GM12878 (cell line): Measurements from ENCODE around the gene ADAMTS2. TPM values are rescaled to one million over a fixed set of nuclear protein-coding genes. Genes with fewer than 3 reads are reported as not detected.

Experiments used
- ATAC-seq: fragments of 200-7000 bp; cut with Tn5 transposase; 3 replicates; pipeline ENCODE4 v1.9.1; 2020; ENCODE audit warnings: mild to moderate bottlenecking, moderate library complexity
- BruUV-seq: library from RNA; stranded (reverse); fragments of 400-500 nt; replicated peaks from 2 replicates; lab custom pipeline; 2021; lab: Mats Ljungman, UMichigan
- CTCF ChIA-PET: fragments of 300-600 bp; sonication (Branson Sonifier 250); formaldehyde crosslinking; extraction: SDS; loops from one replicate; lab custom pipeline; 2021; ENCODE audit warnings: inconsistent platforms; lab: Yijun Ruan, JAX
- POLR2A ChIA-PET: fragments of 350-600 bp; formaldehyde crosslinking; extraction: SDS; loops from one replicate; lab custom pipeline; 2021; ENCODE audit warnings: inconsistent platforms; lab: Charles Lee
- RAD21 ChIA-PET: fragments of 300-600 bp; sonication (Branson Sonifier 250); formaldehyde crosslinking; loops from one replicate; lab custom pipeline; 2023; ENCODE audit warnings: antibody characterized with exemption; ENCODE audit not compliant: unreplicated experiment; lab: Charles Lee
- SMC1A ChIA-PET: fragments of 300-600 bp; sonication (Branson Sonifier 250); formaldehyde crosslinking; loops from one replicate; lab custom pipeline; 2023; ENCODE audit not compliant: unreplicated experiment, uncharacterized antibody; lab: Charles Lee
- DNase-seq: peaks from one replicate; pipeline ENCODE4 v3.0.0-alpha.2; 2011; ENCODE audit warnings: low read depth, low spot score
- FAIRE-seq: peaks from 3 replicates; lab custom pipeline; 2011; peaks lifted over from hg19 to GRCh38; lab: Jason Lieb, UNC
- H2AFZ ChIP-seq: 2 replicates; pipeline ENCODE4 v1.6.0; 2011; ENCODE audit warnings: low read depth, low read length, control low read depth; ENCODE audit not compliant: control insufficient read depth
- H3K27ac ChIP-seq: 2 replicates; pipeline ENCODE4 v1.5.1; 2011; ENCODE audit warnings: control low read depth; ENCODE audit not compliant: control insufficient read depth, insufficient read depth
- H3K27me3 ChIP-seq, 2 experiments: replicated peaks in 1 of 2; 2 replicates each; pipeline versions ENCODE4 v1.6.0 to v1.6.1; 2011; ENCODE audit warnings: low read length in 1 of 2; ENCODE audit not compliant: control insufficient read depth in 2 of 2, insufficient read depth in 2 of 2
- H3K36me3 ChIP-seq, 2 experiments: 2 replicates each; pipeline ENCODE4 v1.5.1; 2011; ENCODE audit warnings: low read length in 1 of 2; ENCODE audit not compliant: control insufficient read depth in 2 of 2, insufficient read depth in 2 of 2
- H3K4me1 ChIP-seq: 2 replicates; pipeline ENCODE4 v1.6.1; 2011; ENCODE audit warnings: mild to moderate bottlenecking, low read length, moderate library complexity, mixed read lengths; ENCODE audit not compliant: control insufficient read depth, insufficient read depth
- H3K4me2 ChIP-seq: 2 replicates; pipeline ENCODE4 v1.6.0; 2011; ENCODE audit warnings: control low read depth; ENCODE audit not compliant: control insufficient read depth, insufficient read depth
- H3K4me3 ChIP-seq: fragments of 200-600 bp; sonication (generic); 2 replicates; pipeline ENCODE4 v1.5.1; 2016
- H3K79me2 ChIP-seq: 2 replicates; pipeline ENCODE4 v1.6.0; 2011; ENCODE audit warnings: low read length; ENCODE audit not compliant: control insufficient read depth, insufficient read depth
- H3K9ac ChIP-seq: 2 replicates; pipeline ENCODE4 v1.8.0; 2011; ENCODE audit warnings: low read length, control low read depth, mixed read lengths; ENCODE audit not compliant: control insufficient read depth, insufficient read depth
- H3K9me3 ChIP-seq: replicated peaks from 3 replicates; pipeline ENCODE4 v1.5.1; 2011; ENCODE audit warnings: mild to moderate bottlenecking, low read length; ENCODE audit not compliant: control insufficient read depth, insufficient read depth
- H4K20me1 ChIP-seq: 2 replicates; pipeline ENCODE4 v1.6.0; 2011; ENCODE audit not compliant: control insufficient read depth, insufficient read depth
- CHD4 ChIP-seq: fragments of 200-600 bp; sonication (generic); IDR thresholded peaks from 2 replicates; pipeline ENCODE4 v1.6.1; 2016; ENCODE audit warnings: mild to moderate bottlenecking
- EZH2 ChIP-seq: IDR thresholded peaks from 2 replicates; pipeline ENCODE4 v1.6.1; 2012; ENCODE audit warnings: low read depth, mild to moderate bottlenecking, control low read depth, inconsistent platforms, low read length, borderline replicate concordance; ENCODE audit not compliant: control insufficient read depth
- FOXK2 ChIP-seq: fragments of 450-650 bp; IDR thresholded peaks from 2 replicates; pipeline ENCODE4 v1.6.1; 2017; ENCODE audit warnings: mild to moderate bottlenecking, moderate library complexity
- FOXM1 ChIP-seq: IDR thresholded peaks from 2 replicates; pipeline ENCODE4 v1.6.1; 2012; ENCODE audit warnings: low read depth, mild to moderate bottlenecking, inconsistent platforms, low read length, moderate library complexity
- IRF5 ChIP-seq: fragments of 450-650 bp; IDR thresholded peaks from 2 replicates; pipeline ENCODE4 v1.6.1; 2017; ENCODE audit warnings: borderline replicate concordance
- KLF5 ChIP-seq: fragments of 450-650 bp; IDR thresholded peaks from 2 replicates; pipeline ENCODE4 v1.6.1; 2014; ENCODE audit warnings: mild to moderate bottlenecking; ENCODE audit not compliant: partially characterized antibody
- MEF2A ChIP-seq: IDR thresholded peaks from 2 replicates; pipeline ENCODE4 v1.6.1; 2011; ENCODE audit warnings: low read depth, mild to moderate bottlenecking, low read length, moderate library complexity; ENCODE audit not compliant: insufficient read depth
- MTA2 ChIP-seq: fragments of 450-650 bp; IDR thresholded peaks from 2 replicates; pipeline ENCODE4 v1.6.1; 2016; ENCODE audit warnings: low read depth, mild to moderate bottlenecking, moderate library complexity
- NFXL1 ChIP-seq: fragments of 450-650 bp; IDR thresholded peaks from 2 replicates; pipeline ENCODE4 v1.6.1; 2017; ENCODE audit warnings: antibody characterized with exemption, mild to moderate bottlenecking, borderline replicate concordance
- POLR2AphosphoS2 ChIP-seq: IDR thresholded peaks from 2 replicates; pipeline ENCODE4 v1.6.1; 2011; ENCODE audit warnings: low read depth, mild to moderate bottlenecking, low read length, improper control_type of control experiment, moderate library complexity
- POLR2AphosphoS5 ChIP-seq: IDR thresholded peaks from 2 replicates; pipeline ENCODE4 v1.6.1; 2011; ENCODE audit warnings: mild to moderate bottlenecking, low read length, inconsistent platforms
- RFX5 ChIP-seq: IDR thresholded peaks from 2 replicates; pipeline ENCODE4 v1.6.1; 2011; ENCODE audit warnings: low read depth, low read length, improper control_type of control experiment
- RUNX3 ChIP-seq: IDR thresholded peaks from 2 replicates; pipeline ENCODE4 v1.6.1; 2012; ENCODE audit warnings: low read length, inconsistent platforms
- SP1 ChIP-seq: IDR thresholded peaks from one replicate; pipeline ENCODE4 v1.6.1; 2011; ENCODE audit warnings: low read depth, low read length
- SRF ChIP-seq, 2 experiments: IDR thresholded peaks; 2 replicates each; pipeline ENCODE4 v1.6.1; 2011; ENCODE audit warnings: low read depth in 2 of 2, low read length in 2 of 2, mild to moderate bottlenecking in 1 of 2, moderate library complexity in 1 of 2
- STAT1 ChIP-seq: fragments of 450-650 bp; conservative IDR thresholded peaks from 2 replicates; pipeline ENCODE4 v1.6.1; 2014; ENCODE audit warnings: antibody characterized with exemption, mild to moderate bottlenecking
- ZBTB11 ChIP-seq: fragments of 450-650 bp; formaldehyde crosslinking; IDR thresholded peaks from 2 replicates; pipeline ENCODE4 v1.5.0; 2022; ENCODE audit warnings: mild to moderate bottlenecking, missing genetic modification characterization
- WGBS: methylation state at CpG from one replicate; pipeline ENCODE4 v1.1.6; 2016; ENCODE audit warnings: low lambda C conversion rate; ENCODE audit not compliant: insufficient replicate concordance, insufficient coverage; ENCODE audit errors: missing lambda C conversion rate; 5-methylcytosine and 5-hydroxymethylcytosine counted together
- in situ Hi-C: fragments of 300-500 bp; cut with MboI; formaldehyde crosslinking; loops from 9 replicates; pipeline ENCODE4 v1.14.3; 2018; ENCODE audit warnings: mixed read lengths
- intact Hi-C: fragments of 100-400 bp; cut with micrococcal nuclease; formaldehyde crosslinking; loops from one replicate; pipeline ENCODE4 v1.14.2; 2022; ENCODE audit not compliant: unreplicated experiment
- polyA plus RNA-seq, 11 experiments: library from polyadenylated mRNA; depleted of rRNA in 4 of 11; unstranded in 6 of 11; stranded (reverse) in 5 of 11; fragments of >200 nt; fragmentation: Nextera tagmentation in 4 of 11; fragmentation: Illumina TruSeq in 1 of 11; extraction: Ambion mirVana in 4 of 11; extraction: Trizol in 1 of 11; gene quantifications; 1 replicate in 1 of 11; 2 replicates in 10 of 11; pipeline versions ENCODE4 v1.2.1 to v1.2.3, GENCODE V29; 2011 to 2016; ENCODE audit warnings: inconsistent platforms in 2 of 11, missing spikeins in 2 of 11, low read depth in 1 of 11
- total RNA-seq, 4 experiments: library from RNA; depleted of rRNA in 3 of 4; stranded (reverse); fragments of >200 nt in 3 of 4; fragmentation: Illumina TruSeq in 1 of 4; extraction: Trizol in 1 of 4; gene quantifications; 2 replicates each; pipeline versions ENCODE4 v1.2.1 to v1.2.3, GENCODE V29; 2013 to 2021

Gene ADAMTS2
- total and polyA plus RNA-seq, 10 of the 15 experiments (the other 5 are each of a cell fraction or from before 2014, with no cell fraction given): 0.03 to 0.05 TPM; not detected in 8

GRCh38 chr5:179274321-179275315, 70.6 kb downstream of the ADAMTS2 start:
- Histone ChIP-seq H3K9ac (no peak overlapping the region), H3K4me2 (no peak overlapping the region), H3K27ac (no peak overlapping the region), H4K20me1 (no peaks in the 10 kb centered on the region), H3K79me2 (no peaks in the 10 kb centered on the region), H3K9me3 (no peaks in the 10 kb centered on the region; the same call in 2 of the 3 replicates), H2AFZ (no peak overlapping the region), H3K4me1 (no peaks in the 10 kb centered on the region), H3K36me3 (no peaks in the 10 kb centered on the region), H3K4me3 (no peak overlapping the region), H3K27me3 (no peaks in the 10 kb centered on the region)
- intact Hi-C loops: no loop called here
- SMC1A ChIA-PET: no interaction called here
- 41% methylated on average over 26 of the region's 26 CpGs for WGBS
- DNase-seq (no peak), ATAC-seq (no peak), FAIRE-seq (no peak)
- CTCF ChIA-PET: no interaction called here
- TF ChIP-seq MEF2A (no peak), RUNX3 (no peak), IRF5 (no peak), RFX5 (no peak), EZH2 (no peak), KLF5 (no peak), STAT1 (no peak), CHD4 (no peak), MTA2 (no peak), ZBTB11 (no peak), NFXL1 (no peak), SRF (IDR thresholded peaks at IDR 0.05; ENCODE audit: low read depth in 2 of 2, low read length in 2 of 2) (no peak), POLR2AphosphoS2 (no peak), FOXM1 (no peak), FOXK2 (no peak), POLR2AphosphoS5 (no peak), SP1 (no peak)
- in situ Hi-C loops: no loop called here
- RAD21 ChIA-PET: no interaction called here
- POLR2A ChIA-PET: no interaction called here
- BruUV-seq: no TSS peak
